Measurements from ENCODE around the gene SOX18. TPM values are rescaled to one million over a fixed set of nuclear protein-coding genes. Genes with fewer than 3 reads are reported as not detected.

Gene SOX18
- total and polyA plus RNA-seq, 2 of the 13 experiments (the other 11 are each of a cell fraction or from before 2014, with no cell fraction given), result 1.6 to 1.9 TPM

GRCh38 chr20:64053841-64054661 is 4.6 kb upstream of the SOX18 start (continued):
- TF ChIP-seq, protein P1, sequence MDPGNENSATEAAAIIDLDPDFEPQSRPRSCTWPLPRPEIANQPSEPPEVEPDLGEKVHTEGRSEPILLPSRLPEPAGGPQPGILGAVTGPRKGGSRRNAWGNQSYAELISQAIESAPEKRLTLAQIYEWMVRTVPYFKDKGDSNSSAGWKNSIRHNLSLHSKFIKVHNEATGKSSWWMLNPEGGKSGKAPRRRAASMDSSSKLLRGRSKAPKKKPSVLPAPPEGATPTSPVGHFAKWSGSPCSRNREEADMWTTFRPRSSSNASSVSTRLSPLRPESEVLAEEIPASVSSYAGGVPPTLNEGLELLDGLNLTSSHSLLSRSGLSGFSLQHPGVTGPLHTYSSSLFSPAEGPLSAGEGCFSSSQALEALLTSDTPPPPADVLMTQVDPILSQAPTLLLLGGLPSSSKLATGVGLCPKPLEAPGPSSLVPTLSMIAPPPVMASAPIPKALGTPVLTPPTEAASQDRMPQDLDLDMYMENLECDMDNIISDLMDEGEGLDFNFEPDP (CRISPR knock-in tag; conservative IDR thresholded peaks at IDR 0.05), result no peak
- TF ChIP-seq RFXANK (CRISPR knock-in tag; IDR thresholded peaks at IDR 0.05), result peak; percentile 91
- no peak for TF ChIP-seq NBN (conservative IDR thresholded peaks at IDR 0.05)
- TF ChIP-seq KMT2A (CRISPR knock-in tag; IDR thresholded peaks at IDR 0.05), result peak; percentile 62; the same call in 1 of the 2 replicates
- TF ChIP-seq ZNF292 (CRISPR knock-in tag; IDR thresholded peaks at IDR 0.05; ENCODE audit: borderline replicate concordance, low read depth), result peak; percentile 77; the same call in 1 of the 2 replicates
- TF ChIP-seq HNRNPL (IDR thresholded peaks at IDR 0.05; ENCODE audit: low read depth, low read length), result peak; percentile 94
- TF ChIP-seq JUNB (CRISPR knock-in tag; IDR thresholded peaks at IDR 0.05; ENCODE audit: borderline replicate concordance), result no peak
- TF ChIP-seq THYN1 (CRISPR knock-in tag; IDR thresholded peaks at IDR 0.05; ENCODE audit: borderline replicate concordance, low read depth), result no peak
- 0 out of 2 replicates have a peak, but pooled peaks have one; percentile 8 for TF ChIP-seq EEA1 (CRISPR knock-in tag; IDR thresholded peaks at IDR 0.05; ENCODE audit: borderline replicate concordance)
- TF ChIP-seq ZSCAN9 (CRISPR knock-in tag; IDR thresholded peaks at IDR 0.05; ENCODE audit: borderline replicate concordance), result peak; percentile 55; the same call in 1 of the 2 replicates
- peak; percentile 85 for TF ChIP-seq HDAC2 (CRISPR knock-in tag; IDR thresholded peaks at IDR 0.05)
- peak; percentile 80 for TF ChIP-seq ZBTB43 (CRISPR knock-in tag; conservative IDR thresholded peaks at IDR 0.05)
- TF ChIP-seq CREM (IDR thresholded peaks at IDR 0.05), result peak; percentile 66
- TF ChIP-seq CREM (CRISPR knock-in tag; IDR thresholded peaks at IDR 0.05), result no peak
- peak; percentile 84 for TF ChIP-seq KDM5B (CRISPR knock-in tag; IDR thresholded peaks at IDR 0.05; ENCODE audit: borderline replicate concordance)
- TF ChIP-seq SOX13 (IDR thresholded peaks at IDR 0.05), result no peak; the same call in 1 of the 2 replicates
- TF ChIP-seq SOX13 (CRISPR knock-in tag; conservative IDR thresholded peaks at IDR 0.05 in 1 of 2, IDR thresholded peaks at IDR 0.05 in 1 of 2), result peak in 1 of 2 experiments; percentile 50; a peak in 1 of 4 replicates
- TF ChIP-seq, protein P2, sequence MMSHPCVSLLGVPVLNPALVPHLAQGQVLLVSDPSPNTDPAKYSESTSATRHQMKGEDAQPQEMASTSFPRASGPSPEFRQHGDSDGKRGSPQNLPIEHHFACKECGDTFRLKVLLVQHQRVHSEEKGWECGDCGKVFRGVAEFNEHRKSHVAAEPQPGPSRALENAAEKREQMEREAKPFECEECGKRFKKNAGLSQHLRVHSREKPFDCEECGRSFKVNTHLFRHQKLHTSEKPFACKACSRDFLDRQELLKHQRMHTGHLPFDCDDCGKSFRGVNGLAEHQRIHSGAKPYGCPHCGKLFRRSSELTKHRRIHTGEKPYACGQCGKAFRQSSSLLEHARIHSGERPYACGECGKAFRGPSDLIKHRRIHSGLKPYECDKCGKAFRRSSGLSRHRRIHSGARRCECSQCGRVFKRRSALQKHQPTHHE (CRISPR knock-in tag; IDR thresholded peaks at IDR 0.05; ENCODE audit: borderline replicate concordance), result peak; percentile 67; the same call in 1 of the 2 replicates
- peak; percentile 73 for TF ChIP-seq PHF20 (CRISPR knock-in tag; IDR thresholded peaks at IDR 0.05)
- TF ChIP-seq ZNF33B (CRISPR knock-in tag; IDR thresholded peaks at IDR 0.05), result no peak
- TF ChIP-seq SIX4 (CRISPR knock-in tag; IDR thresholded peaks at IDR 0.05), result 0 out of 2 replicates have a peak, but pooled peaks have one; percentile 12

Data from HepG2 (cell line).